Fibroblast of mammary gland (primary cell): ENCODE results near the gene ANTXRL.
"Not testable (repeated sequence)": the region's sequence is repeated elsewhere in the genome, so short reads cannot be mapped to it uniquely, and the experiment has no call there.

ENCODE experiments used
- DNase-seq: peaks from one replicate; pipeline ENCODE4 v3.0.0-alpha.2; 2010; ENCODE audit warnings: low read depth
- H3K4me3 ChIP-seq: 2 replicates; pipeline ENCODE4 v1.5.1; 2011; ENCODE audit warnings: low read depth, mild to moderate bottlenecking, low read length, moderate library complexity; ENCODE audit not compliant: control insufficient read depth
- CTCF ChIP-seq: conservative IDR thresholded peaks from 2 replicates; pipeline ENCODE4 v1.5.1; 2011; ENCODE audit warnings: low read depth, low read length, inconsistent platforms; ENCODE audit not compliant: control insufficient read depth, insufficient read depth

Gene ANTXRL

GRCh38 chr10:46247181-46247475, 39.7 kb upstream of the ANTXRL start:
- DNase-seq, result no peak
- TF ChIP-seq CTCF, result no peak

GRCh38 chr10:46247808-46248569, 38.8 kb upstream of the ANTXRL start:
- DNase-seq, result no peak
- no peak for TF ChIP-seq CTCF

More at GRCh38 chr10:46247181-46247475, 39.7 kb upstream of the ANTXRL start:
- no peak overlapping the region for H3K4me3 ChIP-seq

GRCh38 chr10:46248651-46249146, 38.1 kb upstream of the ANTXRL start:
- no peak for TF ChIP-seq CTCF
- DNase-seq, result no peak
- H3K4me3 ChIP-seq, result no peak overlapping the region

More at GRCh38 chr10:46247808-46248569, 38.8 kb upstream of the ANTXRL start:
- H3K4me3 ChIP-seq, result no peak overlapping the region

GRCh38 chr10:46249617-46250344, 37.0 kb upstream of the ANTXRL start:
- DNase-seq, H3K4me3 ChIP-seq: not testable (repeated sequence)

- no peak for DNase-seq
- TF ChIP-seq CTCF, result no peak
- no peak overlapping the region for H3K4me3 ChIP-seq
Measured at GRCh38 chr10:46250481-46250880, 36.3 kb upstream of the ANTXRL start.

GRCh38 chr10:46250898-46251856, 35.6 kb upstream of the ANTXRL start:
- no peak for TF ChIP-seq CTCF
- no peak overlapping the region for H3K4me3 ChIP-seq
- no peak for DNase-seq
